ENCODE measurements around the gene PARVG.

- no peak for TF ChIP-seq CTCF (IDR thresholded peaks at IDR 0.05 in 4 of 5, conservative IDR thresholded peaks at IDR 0.05 in 1 of 5)
- no peak for TF ChIP-seq POLR2A (IDR thresholded peaks at IDR 0.05)
Measured at GRCh38 chr22:44183287-44183588, 2.5 kb downstream of the PARVG start.

All from gastrocnemius medialis (tissue), 4 donors.